HepG2 (cell line): ENCODE measurements around the gene GPER1. TPM values are rescaled to one million over a fixed set of nuclear protein-coding genes. Genes with fewer than 3 reads are reported as not detected.

ENCODE experiments used
- ATAC-seq: fragments of 200-7000 bp; cut with Tn5 transposase; 3 replicates; pipeline ENCODE4 v1.9.1; 2020; ENCODE audit warnings: mild to moderate bottlenecking, moderate library complexity
- BruUV-seq: library from RNA; stranded (reverse); fragments of 400-500 nt; replicated peaks from 2 replicates; lab custom pipeline; 2021; lab: Mats Ljungman, UMichigan
- CTCF ChIA-PET: fragments of 300-600 bp; formaldehyde crosslinking; extraction: SDS; loops from one replicate; lab custom pipeline; 2021; ENCODE audit warnings: low total read pairs, inconsistent platforms, low intra/inter-chr PET ratio; lab: Yijun Ruan, JAX
- POLR2A ChIA-PET: fragments of 350-600 bp; sonication (Branson Sonifier 250); formaldehyde crosslinking; loops from one replicate; lab custom pipeline; 2020; ENCODE audit warnings: antibody characterized with exemption, inconsistent platforms; lab: Yijun Ruan, JAX
- DNase-seq: peaks from one replicate; pipeline ENCODE4 v3.0.0-alpha.2; 2015; ENCODE audit warnings: low spot score
- FAIRE-seq: peaks from 3 replicates; lab custom pipeline; 2011; peaks lifted over from hg19 to GRCh38; lab: Jason Lieb, UNC
- H2AFZ ChIP-seq: one replicate; pipeline ENCODE4 v1.6.1; 2011; ENCODE audit warnings: low read length, inconsistent platforms
- H3K27ac ChIP-seq: fragments of 300-600 bp; 3 replicates; pipeline ENCODE4 v1.8.0; 2011; ENCODE audit warnings: mixed run types, mild to moderate bottlenecking, mixed read lengths, low read length, inconsistent platforms; ENCODE audit not compliant: insufficient read depth; ENCODE audit errors: extremely low read length
- H3K27me3 ChIP-seq, 2 experiments: fragments of 200-600 bp in 1 of 2; 2 replicates in 1 of 2; 3 replicates in 1 of 2; pipeline versions ENCODE4 v1.6.0 to v1.8.0; 2011; ENCODE audit warnings: low read length in 2 of 2, mild to moderate bottlenecking in 2 of 2, moderate library complexity in 2 of 2, inconsistent platforms in 1 of 2; ENCODE audit not compliant: insufficient read depth in 2 of 2, control insufficient read depth in 1 of 2
- H3K36me3 ChIP-seq, 2 experiments: fragments of 200-600 bp in 1 of 2; replicated peaks in 1 of 2; 2 replicates in 1 of 2; 3 replicates in 1 of 2; pipeline versions ENCODE4 v1.5.1 to v1.8.0; 2011; ENCODE audit warnings: low read length in 2 of 2, inconsistent platforms in 1 of 2; ENCODE audit not compliant: insufficient read depth in 2 of 2, control insufficient read depth in 1 of 2
- H3K4me1 ChIP-seq: 2 replicates; pipeline ENCODE4 v1.5.1; 2012; ENCODE audit warnings: low read length, inconsistent platforms; ENCODE audit not compliant: insufficient read depth
- H3K4me2 ChIP-seq: 2 replicates; pipeline ENCODE4 v1.6.0; 2011; ENCODE audit warnings: low read depth, low read length, inconsistent platforms
- H3K4me3 ChIP-seq, 3 experiments: fragments of 200-600 bp in 1 of 3; sonication (generic), shearing (Covaris generic) in 1 of 3; replicated peaks in 1 of 3; 2 replicates each; pipeline ENCODE4 v1.5.1; 2011 to 2016; ENCODE audit warnings: low read length in 3 of 3, inconsistent platforms in 2 of 3, low read depth in 2 of 3, mild to moderate bottlenecking in 2 of 3, control low read depth in 1 of 3, mixed read lengths in 1 of 3; ENCODE audit not compliant: insufficient read depth in 1 of 3
- H3K79me2 ChIP-seq: one replicate; pipeline ENCODE4 v1.6.1; 2011; ENCODE audit warnings: low read length, inconsistent platforms; ENCODE audit not compliant: insufficient read depth
- H3K9ac ChIP-seq: 2 replicates; pipeline ENCODE4 v1.6.0; 2011; ENCODE audit warnings: mild to moderate bottlenecking, low read depth, low read length, inconsistent platforms; ENCODE audit not compliant: insufficient read depth
- H3K9me3 ChIP-seq: 2 replicates; pipeline ENCODE4 v1.5.1; 2012; ENCODE audit warnings: mild to moderate bottlenecking, low read length
- H4K20me1 ChIP-seq: 2 replicates; pipeline ENCODE4 v1.6.0; 2011; ENCODE audit warnings: inconsistent platforms, mild to moderate bottlenecking, low read length, moderate library complexity; ENCODE audit not compliant: insufficient read depth
- ADNP ChIP-seq: sonication (generic); formaldehyde crosslinking; IDR thresholded peaks from 2 replicates; pipeline ENCODE4 v1.4.0; 2020; ENCODE audit warnings: missing genetic modification reagents
- AKAP8 ChIP-seq: sonication (generic); formaldehyde crosslinking; IDR thresholded peaks from 2 replicates; pipeline ENCODE4 v1.5.1; 2020; ENCODE audit warnings: mild to moderate bottlenecking, missing genetic modification reagents
- CEBPB ChIP-seq: IDR thresholded peaks from 2 replicates; pipeline ENCODE4 v1.6.1; 2011; ENCODE audit warnings: low read depth, low read length, improper control_type of control experiment, borderline replicate concordance
- DR1 ChIP-seq: sonication (generic); formaldehyde crosslinking; IDR thresholded peaks from 2 replicates; pipeline ENCODE4 v1.8.0; 2021; ENCODE audit warnings: mild to moderate bottlenecking, missing genetic modification reagents, inconsistent platforms
- FOSL1 ChIP-seq: sonication (generic); formaldehyde crosslinking; IDR thresholded peaks from 2 replicates; pipeline ENCODE4 v1.9.0; 2021; ENCODE audit warnings: missing genetic modification reagents, borderline replicate concordance
- MXD4 ChIP-seq: IDR thresholded peaks from 2 replicates; pipeline ENCODE4 v1.6.1; 2016; ENCODE audit warnings: mild to moderate bottlenecking, missing biosample characterization, missing genetic modification reagents
- NFKBIZ ChIP-seq: IDR thresholded peaks from 2 replicates; pipeline ENCODE4 v1.6.1; 2018; ENCODE audit warnings: missing genetic modification reagents, missing compliant biosample characterization
- PPARG ChIP-seq: conservative IDR thresholded peaks from 2 replicates; pipeline ENCODE4 v1.6.1; 2016; ENCODE audit warnings: missing biosample characterization, missing genetic modification reagents
- PTBP1 ChIP-seq: fragments of 200-400 bp; formaldehyde crosslinking; IDR thresholded peaks from 2 replicates; pipeline ENCODE4 v1.6.1; 2018; ENCODE audit warnings: low read length, low read depth; ENCODE audit not compliant: poor library complexity, severe bottlenecking
- RBM22 ChIP-seq: fragments of 200-400 bp; formaldehyde crosslinking; optimal IDR thresholded peaks from 2 replicates; pipeline ENCODE3; 2017; ENCODE audit warnings: mild to moderate bottlenecking, low read length, moderate library complexity
- RELA ChIP-seq: sonication (generic); formaldehyde crosslinking; IDR thresholded peaks from 2 replicates; pipeline ENCODE4 v1.4.0; 2020; ENCODE audit warnings: missing genetic modification reagents
- SAFB2 ChIP-seq: sonication (generic); formaldehyde crosslinking; IDR thresholded peaks from 2 replicates; pipeline ENCODE4 v1.5.1; 2020; ENCODE audit warnings: missing genetic modification reagents, low read depth, mild to moderate bottlenecking, borderline replicate concordance
- TBL1XR1 ChIP-seq: fragments of 150-350 bp; IDR thresholded peaks from 2 replicates; pipeline ENCODE4 v1.6.1; 2014; ENCODE audit warnings: borderline replicate concordance, low read length; ENCODE audit not compliant: partially characterized antibody
- TOE1 ChIP-seq: sonication (generic); formaldehyde crosslinking; IDR thresholded peaks from 2 replicates; pipeline ENCODE4 v1.4.0; 2020; ENCODE audit warnings: mild to moderate bottlenecking, missing genetic modification reagents
- ZFY ChIP-seq: sonication (generic); formaldehyde crosslinking; IDR thresholded peaks from 2 replicates; pipeline ENCODE4 v1.4.0; 2020; ENCODE audit warnings: missing genetic modification reagents
- ZNF775 ChIP-seq: sonication (generic); formaldehyde crosslinking; IDR thresholded peaks from 2 replicates; pipeline ENCODE4 v1.4.0; 2020; ENCODE audit warnings: missing genetic modification reagents, mild to moderate bottlenecking, moderate library complexity, borderline replicate concordance
- ZNF780A ChIP-seq: sonication (generic); formaldehyde crosslinking; IDR thresholded peaks from 2 replicates; pipeline ENCODE4 v1.8.0; 2022; ENCODE audit warnings: mild to moderate bottlenecking, missing genetic modification reagents, moderate library complexity
- ZNF816 ChIP-seq: sonication (generic); formaldehyde crosslinking; IDR thresholded peaks from 2 replicates; pipeline ENCODE4 v1.8.0; 2022; ENCODE audit warnings: missing genetic modification reagents, mild to moderate bottlenecking, borderline replicate concordance
- ZSCAN30 ChIP-seq: sonication (generic); formaldehyde crosslinking; IDR thresholded peaks from 2 replicates; pipeline ENCODE4 v1.5.0; 2020; ENCODE audit warnings: mild to moderate bottlenecking, missing genetic modification reagents
- WGBS: methylation state at CpG from one replicate; pipeline ENCODE4 v1.1.6; 2017; ENCODE audit warnings: low lambda C conversion rate; 5-methylcytosine and 5-hydroxymethylcytosine counted together
- in situ Hi-C: cut with HindIII; loops from 2 replicates; pipeline ENCODE4 v1.10.0; 2017; ENCODE audit warnings: low pct_unique_long_range_greater_than_20kb; ENCODE audit not compliant: extremely low pct_ligation_motif_present
- intact Hi-C: fragments of 100-400 bp; cut with micrococcal nuclease; formaldehyde crosslinking; loops from one replicate; pipeline ENCODE4 v1.10.0; 2022; ENCODE audit not compliant: unreplicated experiment
- polyA plus RNA-seq, 8 experiments: library from polyadenylated mRNA; depleted of rRNA in 3 of 8; stranded (reverse) in 7 of 8; unstranded in 1 of 8; fragments of >200 nt; fragmentation: Illumina TruSeq in 4 of 8; extraction: Trizol in 4 of 8; gene quantifications; 2 replicates each; pipeline versions ENCODE4 v1.2.1 to v1.2.3, GENCODE V29; 2011 to 2016; ENCODE audit warnings: low read depth in 4 of 8, missing spikeins in 1 of 8, mixed read lengths in 1 of 8; ENCODE audit not compliant: insufficient read depth in 1 of 8
- total RNA-seq, 5 experiments: library from RNA; depleted of rRNA; stranded (reverse); fragments of >200 nt; fragmentation: Illumina TruSeq; extraction: Trizol; gene quantifications; 2 replicates each; pipeline ENCODE4 v1.2.3, GENCODE V29; 2016; ENCODE audit warnings: low read depth in 1 of 5
- TF ChIP-seq, protein P1 (sequence below): sonication (generic); formaldehyde crosslinking; IDR thresholded peaks from 2 replicates; pipeline ENCODE4 v1.8.1; 2023; ENCODE audit warnings: missing genetic modification reagents, mild to moderate bottlenecking, borderline replicate concordance
- TF ChIP-seq, protein P2 (sequence below): sonication (generic); formaldehyde crosslinking; IDR thresholded peaks from 2 replicates; pipeline ENCODE4 v1.8.1; 2023; ENCODE audit warnings: mild to moderate bottlenecking, missing genetic modification reagents
- TF ChIP-seq, protein P3 (sequence below): sonication (generic); formaldehyde crosslinking; IDR thresholded peaks from 2 replicates; pipeline ENCODE4 v1.5.1; 2020; ENCODE audit warnings: missing genetic modification reagents, mild to moderate bottlenecking, borderline replicate concordance

The GPER1 gene
- total and polyA plus RNA-seq, 2 of the 13 experiments (the other 11 are each of a cell fraction or from before 2014, with no cell fraction given) = 12.7 to 19.7 TPM

DNA sequence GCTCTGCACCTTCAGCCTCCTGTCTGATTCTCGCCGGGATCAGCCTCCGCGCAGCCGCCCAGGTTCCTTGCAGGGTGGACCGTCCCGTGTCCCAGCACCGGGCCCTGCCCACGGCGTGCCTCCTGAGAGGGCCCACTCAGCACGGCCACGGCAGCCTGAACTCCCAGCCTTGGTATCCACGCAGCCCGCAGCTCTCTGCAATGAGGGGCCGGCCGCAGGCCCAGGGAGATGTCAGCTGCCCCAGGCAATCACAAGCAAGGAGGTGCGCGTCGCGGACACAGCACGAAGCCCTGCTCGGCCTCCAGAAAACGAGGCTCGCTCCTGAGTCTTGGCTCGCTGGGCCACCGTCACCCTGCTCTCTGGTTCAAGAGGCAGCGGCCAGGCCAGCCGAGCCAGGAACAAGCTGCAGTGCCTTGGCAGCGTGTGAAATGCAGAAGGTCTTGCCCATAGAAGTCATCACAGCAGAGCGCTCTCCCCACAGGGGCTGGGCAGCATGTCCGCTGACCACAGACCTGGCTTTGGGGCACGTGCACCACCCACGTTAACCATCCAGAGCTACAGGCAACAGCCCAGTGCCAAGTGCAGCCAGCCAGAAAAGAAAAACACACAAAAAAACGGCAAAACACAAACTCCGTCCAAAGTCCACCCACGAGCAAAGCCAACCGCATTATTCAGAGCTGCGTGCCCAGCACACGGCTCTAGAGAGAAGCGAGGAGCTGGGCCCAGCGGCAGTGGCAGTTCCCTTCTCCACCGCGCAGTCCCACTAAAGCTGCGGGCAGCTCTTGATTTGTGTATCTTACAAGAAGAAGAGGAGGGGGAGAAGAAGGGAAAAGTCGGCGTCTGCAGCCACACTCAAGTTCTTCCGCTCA lies 13.9 kb downstream of the GPER1 start:
- FAIRE-seq (peak; percentile 34), ATAC-seq (peak; percentile 70), DNase-seq (peak; percentile 75)
- POLR2A ChIA-PET = interaction anchor here (0.7 to 5.1 kb wide), 11 partner anchors 10 to 128 kb away, joined by 3 to 59 read pairs (median 8); partner anchors contain the start of genes GPER1 and ZFAND2A
- Histone ChIP-seq H4K20me1 (no peaks in the 10 kb centered on the region), H3K4me3 (no peak overlapping the region), H3K27me3 (no peaks in the 10 kb centered on the region), H3K36me3 (peaks cover 12 to 23% of the 10 kb centered on the region in 2 experiments; a peak in 4 of 5 replicates), H3K9me3 (no peaks in the 10 kb centered on the region), H3K79me2 (peaks cover 30% of the 10 kb centered on the region), H2AFZ (no peak overlapping the region), H3K4me2 (peak overlapping the region; percentile 53), H3K4me1 (peaks cover 38% of the 10 kb centered on the region), H3K9ac (0 out of 2 replicates have a peak overlapping the region, but pooled peaks have one; percentile 7), H3K27ac (peak overlapping the region; percentile 35)
- no TSS peak for BruUV-seq
- CTCF ChIA-PET = no interaction called here
- 50% methylated on average over 20 of the region's 47 CpGs for WGBS
- intact Hi-C loops = loop anchor here (2.0 kb wide), 1 partner anchor 75 kb away; no protein-coding TSS in a partner anchor
- in situ Hi-C loops = no loop called here
- no peak for TF ChIP-seq TOE1 (CRISPR knock-in tag)
- TF ChIP-seq ZNF816 (CRISPR knock-in tag) = no peak
- TF ChIP-seq AKAP8 (CRISPR knock-in tag) = no peak
- TF ChIP-seq FOSL1 (CRISPR knock-in tag) = no peak
- TF ChIP-seq TBL1XR1 = no peak
- no peak for TF ChIP-seq ZSCAN30 (CRISPR knock-in tag)
- no peak for TF ChIP-seq DR1
- TF ChIP-seq, protein P1, sequence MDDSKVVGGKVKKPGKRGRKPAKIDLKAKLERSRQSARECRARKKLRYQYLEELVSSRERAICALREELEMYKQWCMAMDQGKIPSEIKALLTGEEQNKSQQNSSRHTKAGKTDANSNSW (CRISPR knock-in tag) = no peak
- TF ChIP-seq RBM22 = no peak
- TF ChIP-seq SAFB2 (CRISPR knock-in tag) = no peak
- TF ChIP-seq, protein P2, sequence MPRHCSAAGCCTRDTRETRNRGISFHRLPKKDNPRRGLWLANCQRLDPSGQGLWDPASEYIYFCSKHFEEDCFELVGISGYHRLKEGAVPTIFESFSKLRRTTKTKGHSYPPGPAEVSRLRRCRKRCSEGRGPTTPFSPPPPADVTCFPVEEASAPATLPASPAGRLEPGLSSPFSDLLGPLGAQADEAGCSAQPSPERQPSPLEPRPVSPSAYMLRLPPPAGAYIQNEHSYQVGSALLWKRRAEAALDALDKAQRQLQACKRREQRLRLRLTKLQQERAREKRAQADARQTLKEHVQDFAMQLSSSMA = no peak
- no peak for TF ChIP-seq RELA (CRISPR knock-in tag)
- TF ChIP-seq ZNF775 (CRISPR knock-in tag) = no peak
- no peak for TF ChIP-seq PTBP1
- TF ChIP-seq ZFY = peak; percentile 67
- TF ChIP-seq PPARG (CRISPR knock-in tag) = no peak
- no peak for TF ChIP-seq CEBPB
- TF ChIP-seq ADNP (CRISPR knock-in tag) = no peak
- TF ChIP-seq ZNF780A (CRISPR knock-in tag) = no peak
- TF ChIP-seq, protein P3, sequence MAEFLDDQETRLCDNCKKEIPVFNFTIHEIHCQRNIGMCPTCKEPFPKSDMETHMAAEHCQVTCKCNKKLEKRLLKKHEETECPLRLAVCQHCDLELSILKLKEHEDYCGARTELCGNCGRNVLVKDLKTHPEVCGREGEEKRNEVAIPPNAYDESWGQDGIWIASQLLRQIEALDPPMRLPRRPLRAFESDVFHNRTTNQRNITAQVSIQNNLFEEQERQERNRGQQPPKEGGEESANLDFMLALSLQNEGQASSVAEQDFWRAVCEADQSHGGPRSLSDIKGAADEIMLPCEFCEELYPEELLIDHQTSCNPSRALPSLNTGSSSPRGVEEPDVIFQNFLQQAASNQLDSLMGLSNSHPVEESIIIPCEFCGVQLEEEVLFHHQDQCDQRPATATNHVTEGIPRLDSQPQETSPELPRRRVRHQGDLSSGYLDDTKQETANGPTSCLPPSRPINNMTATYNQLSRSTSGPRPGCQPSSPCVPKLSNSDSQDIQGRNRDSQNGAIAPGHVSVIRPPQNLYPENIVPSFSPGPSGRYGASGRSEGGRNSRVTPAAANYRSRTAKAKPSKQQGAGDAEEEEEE (CRISPR knock-in tag) = no peak
- no peak for TF ChIP-seq NFKBIZ (CRISPR knock-in tag)
- no peak for TF ChIP-seq MXD4
